Measurements from ENCODE around the gene MYH4. TPM values are rescaled to one million over a fixed set of nuclear protein-coding genes. Genes with fewer than 3 reads are reported as not detected.

MYH4 gene
- total RNA-seq, 2 experiments from 2014 or later: not detected

GRCh38 chr17:10477701-10478100 lies 8.3 kb upstream of the MYH4 start:
- POLR2A ChIA-PET: no interaction called here
- BruUV-seq (replicated peaks): no TSS peak
- H3K4me1 ChIP-seq (ENCODE audit: insufficient read depth, low read length, poor library complexity, severe bottlenecking): no peaks in the 10 kb centered on the region

GRCh38 chr17:10474536-10474935 lies 5.2 kb upstream of the MYH4 start:
- intact Hi-C loops (cut with micrococcal nuclease; ENCODE audit: unreplicated experiment): no loop called here
- ChIA-PET POLR2A (no interaction called here), CTCF (ENCODE audit: unreplicated experiment) (no interaction called here)
- no peaks in the 10 kb centered on the region for H3K9me2 ChIP-seq (ENCODE audit: insufficient read depth, low read length)
- H3K4me1 ChIP-seq (ENCODE audit: insufficient read depth, low read length, poor library complexity, severe bottlenecking): no peaks in the 10 kb centered on the region
- TF ChIP-seq EZH2phosphoT487 (IDR thresholded peaks at IDR 0.05; ENCODE audit: borderline replicate concordance, low read depth, low read length) (no peak), CTCF (conservative IDR thresholded peaks at IDR 0.05; ENCODE audit: low read length) (no peak)
- H2AFZ ChIP-seq (ENCODE audit: low read length): no peak overlapping the region
- no TSS peak for BruUV-seq (replicated peaks)
- H3K27ac ChIP-seq (ENCODE audit: low read depth, low read length, poor library complexity, severe bottlenecking): no peak overlapping the region
- no peak overlapping the region for H3K4me2 ChIP-seq (ENCODE audit: low read length)
- H3K9me3 ChIP-seq (ENCODE audit: low read length): no peaks in the 10 kb centered on the region
- DNase-seq (ENCODE audit: low spot score): no peak
- H3K4me3 ChIP-seq (ENCODE audit: low read depth, low read length, poor library complexity, severe bottlenecking): no peak overlapping the region
- no peaks in the 10 kb centered on the region for H3K79me2 ChIP-seq (ENCODE audit: insufficient read depth, low read depth, low read length)
- H4K20me1 ChIP-seq (ENCODE audit: insufficient read depth, low read length): no peaks in the 10 kb centered on the region
- no peaks in the 10 kb centered on the region for H3K36me3 ChIP-seq (ENCODE audit: insufficient read depth, low read length)

More at GRCh38 chr17:10477701-10478100, 8.3 kb upstream of the MYH4 start:
- H3K9me2 ChIP-seq (ENCODE audit: insufficient read depth, low read length): no peaks in the 10 kb centered on the region
- TF ChIP-seq CTCF (conservative IDR thresholded peaks at IDR 0.05; ENCODE audit: low read length) (no peak), EZH2phosphoT487 (IDR thresholded peaks at IDR 0.05; ENCODE audit: borderline replicate concordance, low read depth, low read length) (no peak)
- H4K20me1 ChIP-seq (ENCODE audit: insufficient read depth, low read length): no peaks in the 10 kb centered on the region
- H3K4me2 ChIP-seq (ENCODE audit: low read length): no peak overlapping the region
- no peaks in the 10 kb centered on the region for H3K9me3 ChIP-seq (ENCODE audit: low read length)
- H3K27ac ChIP-seq (ENCODE audit: low read depth, low read length, poor library complexity, severe bottlenecking): no peak overlapping the region
- no peaks in the 10 kb centered on the region for H3K79me2 ChIP-seq (ENCODE audit: insufficient read depth, low read depth, low read length)
- CTCF ChIA-PET (ENCODE audit: unreplicated experiment): no interaction called here
- no peaks in the 10 kb centered on the region for H3K36me3 ChIP-seq (ENCODE audit: insufficient read depth, low read length)
- no peak overlapping the region for H3K4me3 ChIP-seq (ENCODE audit: low read depth, low read length, poor library complexity, severe bottlenecking)
- intact Hi-C loops (cut with micrococcal nuclease; ENCODE audit: unreplicated experiment): no loop called here
- DNase-seq (ENCODE audit: low spot score): no peak
- no peak overlapping the region for H2AFZ ChIP-seq (ENCODE audit: low read length)

- intact Hi-C loops (cut with micrococcal nuclease; ENCODE audit: unreplicated experiment): no loop called here
- Histone ChIP-seq H3K27ac (ENCODE audit: low read depth, low read length, poor library complexity, severe bottlenecking) (no peak overlapping the region), H2AFZ (ENCODE audit: low read length) (no peak overlapping the region), H4K20me1 (ENCODE audit: insufficient read depth, low read length) (no peaks in the 10 kb centered on the region), H3K9me3 (ENCODE audit: low read length) (no peaks in the 10 kb centered on the region), H3K4me3 (ENCODE audit: low read depth, low read length, poor library complexity, severe bottlenecking) (no peak overlapping the region), H3K79me2 (ENCODE audit: insufficient read depth, low read depth, low read length) (no peaks in the 10 kb centered on the region), H3K36me3 (ENCODE audit: insufficient read depth, low read length) (no peaks in the 10 kb centered on the region), H3K9me2 (ENCODE audit: insufficient read depth, low read length) (no peaks in the 10 kb centered on the region), H3K4me1 (ENCODE audit: insufficient read depth, low read length, poor library complexity, severe bottlenecking) (no peaks in the 10 kb centered on the region), H3K4me2 (ENCODE audit: low read length) (no peak overlapping the region)
- ChIA-PET POLR2A (no interaction called here), CTCF (ENCODE audit: unreplicated experiment) (no interaction called here)
- BruUV-seq (replicated peaks): no TSS peak
- TF ChIP-seq EZH2phosphoT487 (IDR thresholded peaks at IDR 0.05; ENCODE audit: borderline replicate concordance, low read depth, low read length): no peak
- TF ChIP-seq CTCF (conservative IDR thresholded peaks at IDR 0.05; ENCODE audit: low read length): no peak
- no peak for DNase-seq (ENCODE audit: low spot score)
These were observed 2.5 kb upstream of the MYH4 start for GRCh38 chr17:10471858-10472257.
